ENCODE measurements around the gene PRKCA.

The PRKCA gene

DNA sequence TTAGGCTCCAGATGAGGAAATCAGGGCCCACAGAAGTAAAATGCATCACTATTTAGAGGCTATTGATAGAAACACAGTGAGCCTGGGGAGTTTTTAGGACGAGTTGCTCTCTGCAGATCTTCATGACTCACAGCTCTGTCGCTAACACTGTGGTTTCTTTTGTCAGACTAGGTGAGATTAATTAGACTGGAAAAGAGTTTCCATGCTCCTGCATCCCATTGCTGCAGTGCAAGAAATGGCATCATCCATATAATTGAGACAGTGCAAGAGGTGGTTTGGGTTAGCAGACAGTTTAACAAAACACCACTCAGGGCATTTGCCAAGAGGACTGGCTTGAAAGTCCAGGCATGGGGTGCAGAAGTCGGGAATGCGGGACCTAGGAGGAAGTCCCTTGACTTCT is 333.7 kb downstream of the PRKCA start:
- no peak for DNase-seq

DNA sequence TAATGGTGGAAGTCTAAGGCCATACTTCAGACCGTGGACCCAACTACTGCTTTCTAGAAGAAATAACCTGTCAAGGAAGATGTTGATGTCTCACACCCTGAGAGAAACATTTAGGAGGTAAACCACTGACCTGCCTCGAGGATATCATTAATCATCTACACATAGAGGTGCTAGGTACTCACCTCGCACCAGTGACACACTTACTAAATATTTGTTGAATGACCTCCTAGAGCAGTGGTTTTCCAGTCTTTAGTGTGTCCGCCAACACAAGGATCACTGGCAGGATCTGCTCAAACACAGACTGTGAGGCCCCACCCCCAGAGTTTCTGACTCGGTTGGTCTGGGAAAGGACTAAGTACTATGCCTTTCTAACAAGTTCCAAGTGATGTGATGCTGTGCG is 335.1 kb downstream of the PRKCA start:
- no peak for DNase-seq

DNA sequence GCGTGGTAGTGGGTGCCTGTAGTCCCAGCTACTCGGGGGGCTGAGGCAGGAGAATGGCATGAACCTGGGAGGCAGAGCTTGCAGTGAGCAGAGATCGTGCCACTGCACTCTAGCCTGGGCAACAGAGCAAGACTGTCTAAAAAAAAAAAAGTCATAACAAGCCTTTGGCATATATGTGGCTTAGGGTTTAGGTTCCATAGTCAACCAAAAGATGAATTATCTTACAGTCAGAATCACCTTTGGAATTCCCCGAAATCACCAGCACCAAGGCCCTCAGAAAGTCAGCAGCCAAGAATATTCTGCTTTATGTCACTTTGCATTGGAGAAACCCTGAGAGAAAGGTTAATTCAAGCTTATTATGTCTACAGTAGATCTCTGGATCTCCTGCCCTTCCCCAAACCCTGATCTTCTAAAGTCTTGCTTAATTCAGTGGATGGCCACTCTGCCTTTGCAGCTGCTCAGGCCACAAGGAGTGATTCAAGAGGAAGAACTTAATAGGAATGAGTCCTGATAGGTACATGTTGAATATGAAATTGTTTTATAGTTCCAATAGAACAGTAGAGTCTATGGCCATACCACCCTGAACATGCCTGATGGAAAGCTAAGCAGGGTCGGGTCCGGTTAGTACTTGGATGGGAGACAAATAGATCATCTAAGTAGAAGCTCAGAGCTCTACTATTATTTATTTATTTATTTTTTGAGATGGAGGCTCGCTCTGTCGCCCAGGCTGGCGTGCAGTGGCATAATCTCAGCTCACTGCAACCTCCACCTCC is 336.5 kb downstream of the PRKCA start:
- no peak for DNase-seq

DNA sequence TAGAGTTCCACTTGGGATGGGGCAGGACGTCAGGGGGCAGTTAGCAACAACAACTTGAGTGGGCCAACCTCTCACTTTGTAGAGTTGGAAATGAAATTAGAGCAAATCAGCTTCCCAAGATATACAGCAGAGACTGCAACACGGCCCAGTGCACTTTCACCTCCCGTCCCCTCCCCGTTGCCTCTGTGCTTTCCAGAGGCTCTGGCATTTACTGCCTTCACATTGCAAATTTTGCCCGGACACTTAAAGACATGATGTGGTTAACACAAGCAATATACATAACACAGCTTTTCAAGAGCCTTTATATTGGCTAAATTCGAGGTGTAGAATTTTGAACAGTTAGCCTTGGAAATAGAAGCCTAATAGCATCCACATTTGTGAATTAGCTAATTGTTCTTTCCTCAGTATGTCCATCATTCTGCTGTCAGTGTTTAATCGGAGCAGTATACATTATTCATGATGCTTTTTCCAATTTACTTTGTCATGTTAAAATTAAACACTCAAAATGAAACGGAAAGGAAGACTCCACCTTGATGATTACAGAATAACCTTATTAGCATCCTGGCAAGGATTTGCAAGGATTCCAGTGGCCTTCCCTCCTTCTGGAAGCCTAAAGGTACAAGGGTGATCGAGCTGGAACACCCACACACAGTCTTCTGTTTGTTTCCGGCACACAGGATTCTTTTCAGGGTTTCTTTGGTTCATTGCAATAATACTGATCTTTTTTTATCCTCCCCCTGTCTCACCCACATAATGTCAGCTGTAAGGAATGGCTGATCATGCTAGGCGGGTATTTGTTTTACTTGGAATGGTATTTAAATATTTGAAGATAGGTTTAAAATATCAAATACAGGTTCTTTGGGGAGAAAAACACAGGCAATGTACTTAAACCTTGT is 341.6 kb downstream of the PRKCA start:
- no peak for DNase-seq

DNA sequence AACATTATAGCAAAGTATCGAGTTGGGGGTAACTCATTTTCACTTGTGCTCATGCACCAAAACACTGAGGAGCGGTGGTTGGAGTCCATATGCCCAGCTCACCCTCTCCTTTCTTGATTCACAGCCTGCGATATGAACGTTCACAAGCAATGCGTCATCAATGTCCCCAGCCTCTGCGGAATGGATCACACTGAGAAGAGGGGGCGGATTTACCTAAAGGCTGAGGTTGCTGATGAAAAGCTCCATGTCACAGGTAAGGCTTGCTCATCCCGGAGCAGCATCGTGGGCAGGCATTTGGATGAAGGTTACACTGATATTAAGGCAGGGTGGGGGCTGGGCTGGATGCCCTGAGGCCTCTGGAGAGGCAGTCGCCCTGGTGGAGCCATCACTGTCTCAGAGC is 342.8 kb downstream of the PRKCA start:
- DNase-seq = no peak

DNA sequence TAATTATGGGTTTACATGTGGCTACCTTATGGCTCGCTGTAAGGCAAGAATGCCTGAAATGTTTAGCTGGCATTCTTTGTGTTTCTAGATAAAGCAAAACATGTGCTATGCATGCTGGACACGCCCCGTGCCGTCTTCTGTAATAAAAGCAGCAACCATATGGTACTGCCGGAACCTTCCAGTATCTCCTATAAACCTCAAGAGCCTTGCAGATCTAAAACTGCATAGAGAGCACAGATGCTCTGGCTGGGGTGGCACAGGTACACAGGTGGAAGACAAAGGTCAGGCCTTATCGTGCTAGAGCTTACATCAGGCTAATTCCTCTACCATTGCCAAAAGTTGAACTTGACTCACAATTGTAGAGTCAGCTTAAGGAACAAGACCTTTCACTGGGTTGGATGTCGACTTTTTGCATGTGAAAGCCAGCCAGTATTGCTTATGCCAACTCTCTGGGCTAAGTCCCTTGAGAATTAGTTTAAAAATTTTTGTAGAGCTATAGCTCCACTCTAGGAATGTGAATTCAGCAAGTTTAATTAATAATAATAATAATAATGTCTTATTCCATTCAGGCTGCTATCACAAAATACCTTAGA is 345.1 kb downstream of the PRKCA start:
- no peak for DNase-seq

DNA sequence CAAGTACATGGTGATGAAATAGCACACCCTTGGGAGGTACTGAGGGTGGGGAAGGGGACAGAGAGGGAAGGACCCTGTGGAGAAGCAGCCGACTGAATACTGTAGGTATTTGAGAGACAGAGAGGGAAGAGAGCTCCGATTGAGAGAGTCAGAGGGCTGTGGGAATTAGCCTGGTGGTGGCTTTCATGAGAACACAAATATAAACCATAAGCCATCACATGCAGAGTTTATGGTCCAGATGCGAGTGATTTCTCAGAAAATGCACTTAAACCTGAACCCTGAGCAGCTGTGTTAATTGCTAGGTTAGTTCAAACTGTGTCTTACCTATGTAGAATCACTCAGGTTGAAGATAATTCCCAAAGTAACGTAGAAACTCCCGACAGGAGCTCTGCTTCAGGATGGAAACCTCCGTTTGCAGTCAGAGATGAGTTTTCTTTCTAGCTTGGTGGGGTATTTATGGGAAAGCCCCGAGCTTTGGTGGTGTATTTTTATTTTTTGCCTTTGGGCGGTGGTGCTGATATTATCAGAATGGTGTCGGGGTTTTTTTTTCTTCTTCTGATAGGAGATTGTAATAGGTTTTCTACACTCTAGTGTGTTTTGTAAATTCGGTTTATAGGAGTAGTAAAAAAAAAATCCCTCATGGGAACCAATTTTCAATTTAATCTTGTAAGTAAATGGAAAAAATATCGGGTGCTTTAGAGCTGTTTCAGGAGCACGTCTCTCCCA is 347.6 kb downstream of the PRKCA start:
- DNase-seq = no peak

DNA sequence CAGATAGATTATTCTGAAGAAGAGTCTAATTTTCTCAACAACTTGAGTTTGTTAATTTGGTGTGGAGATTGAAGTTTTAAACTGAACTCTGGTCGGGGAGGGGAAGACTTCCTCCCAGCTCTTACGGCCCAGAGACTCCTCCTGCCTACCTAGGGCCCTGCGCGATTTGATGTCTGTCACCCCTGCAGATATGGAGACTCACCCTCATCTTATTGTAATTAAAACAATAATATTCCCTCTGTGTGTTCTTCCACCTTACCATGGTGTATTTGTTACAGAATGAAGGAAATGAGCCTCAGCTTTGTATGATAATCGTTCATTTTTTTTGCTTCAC is 348.1 kb downstream of the PRKCA start:
- DNase-seq = no peak

DNA sequence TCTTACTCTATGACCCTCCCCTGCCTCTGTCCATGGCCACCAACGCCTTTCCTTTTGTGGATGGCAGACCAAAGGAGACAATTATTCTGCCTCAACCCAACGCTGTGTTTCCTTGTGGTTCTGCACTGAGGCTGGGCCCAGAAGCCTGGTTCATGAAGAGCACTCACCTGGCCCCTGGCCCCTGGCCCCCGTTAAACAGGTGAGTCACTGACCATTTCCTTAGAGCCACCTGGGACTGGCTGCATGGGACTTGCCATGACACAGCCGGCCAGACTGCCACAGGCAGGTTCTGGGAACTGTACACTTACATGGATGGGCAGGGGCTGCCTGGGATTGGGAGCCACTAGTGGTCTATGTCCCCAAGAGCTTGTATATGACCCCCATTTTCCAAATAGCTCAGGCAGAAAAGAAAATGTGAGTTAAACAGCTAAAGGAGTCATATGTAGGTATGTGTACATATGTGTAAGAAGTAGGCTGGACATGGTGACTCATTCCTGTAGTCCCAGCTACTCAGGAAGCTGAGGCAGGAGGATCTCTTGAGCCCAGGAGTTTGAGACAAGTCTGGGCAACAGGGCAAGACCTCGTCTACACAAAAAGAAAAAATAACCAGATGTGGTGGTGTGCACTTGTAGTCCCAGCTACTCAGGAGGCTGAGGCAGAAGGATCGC is 350.6 kb downstream of the PRKCA start:
- no peak for DNase-seq

DNA sequence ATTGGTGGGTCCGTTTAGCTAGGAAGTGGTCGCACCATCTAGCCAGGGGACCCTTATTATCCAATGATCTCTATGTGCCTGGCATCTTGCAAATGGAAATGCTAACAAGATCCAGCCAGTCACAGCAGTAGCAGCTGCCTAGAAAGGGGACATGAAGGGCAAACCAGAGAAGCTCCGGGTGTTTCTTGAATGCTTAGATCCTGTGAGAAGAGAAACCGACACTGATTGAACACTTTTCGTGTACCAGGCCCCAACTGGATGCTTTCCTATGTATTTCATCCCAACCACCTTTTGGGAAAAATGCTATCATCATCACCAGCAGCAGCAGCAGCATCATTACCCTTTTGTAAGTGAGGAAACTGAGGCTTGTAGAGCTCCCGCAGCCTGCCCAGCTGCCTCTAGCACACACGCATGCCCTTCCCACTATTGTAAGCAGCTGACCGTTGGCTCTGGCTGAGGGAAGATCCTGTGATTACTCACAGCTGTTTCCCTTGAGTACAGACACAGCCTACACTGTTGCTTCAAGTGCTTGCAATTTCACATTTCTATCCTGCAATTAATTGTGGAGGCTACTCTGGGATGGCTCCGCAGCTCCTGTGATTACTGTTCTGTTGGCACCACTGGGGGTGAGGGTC is 351.8 kb downstream of the PRKCA start:
- no peak for DNase-seq

DNA sequence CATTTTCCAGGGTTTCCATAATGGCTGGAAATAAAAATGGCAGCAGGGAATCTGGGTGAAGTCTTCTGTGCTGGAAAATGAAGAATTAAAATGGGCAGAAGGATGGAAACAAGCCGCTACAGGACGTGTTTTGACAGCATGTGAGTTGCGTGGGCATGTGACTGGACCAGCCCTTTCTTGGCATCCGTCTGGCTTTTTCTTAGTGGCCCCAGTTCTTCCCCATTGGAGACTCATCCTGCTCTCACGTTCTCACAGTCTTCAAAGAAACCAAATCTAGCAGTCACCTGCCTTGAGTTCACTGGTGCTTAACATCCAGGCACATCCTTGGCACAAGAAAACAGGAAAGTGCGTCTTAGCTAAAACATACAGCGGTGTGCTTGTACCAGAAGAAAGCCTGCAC is 352.4 kb downstream of the PRKCA start:
- DNase-seq = no peak

DNA sequence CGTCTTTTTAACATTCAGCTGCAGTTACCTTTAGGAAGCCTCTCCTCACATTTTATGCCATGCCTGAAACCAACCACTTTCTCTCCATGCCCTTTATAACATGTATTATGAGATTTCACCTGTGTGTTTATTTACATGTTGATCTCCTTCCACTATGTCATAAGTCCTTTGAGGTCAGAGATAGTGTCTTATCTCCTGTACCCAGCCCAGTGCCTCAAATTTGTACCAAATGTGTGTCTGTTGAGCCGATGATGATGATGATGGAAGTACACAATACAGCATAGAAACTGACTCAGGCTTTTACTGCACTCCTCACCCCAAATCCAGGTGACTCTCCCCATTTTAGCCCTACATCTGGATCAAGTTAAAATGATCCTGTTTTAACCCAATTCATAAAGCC is 353.0 kb downstream of the PRKCA start:
- DNase-seq = no peak

DNA sequence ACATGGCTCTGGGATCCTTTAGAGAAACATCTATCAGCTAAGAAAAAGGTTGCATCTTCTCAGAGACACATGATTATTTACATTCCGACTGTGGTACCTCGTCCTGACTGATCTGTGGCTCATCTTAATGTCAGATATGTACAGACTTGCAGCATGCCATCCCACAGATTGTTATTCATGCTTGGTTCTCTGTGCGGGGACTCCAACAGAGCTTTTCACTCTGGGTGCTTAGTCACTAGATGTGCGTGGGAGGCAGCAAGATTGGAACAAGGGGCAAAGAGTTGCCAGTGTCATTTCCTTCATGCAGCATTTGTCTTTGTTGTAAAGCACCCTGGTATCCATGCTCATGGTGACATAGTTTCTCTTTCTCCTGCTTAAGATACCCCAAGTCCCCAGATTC is 353.4 kb downstream of the PRKCA start:
- DNase-seq = no peak

DNA sequence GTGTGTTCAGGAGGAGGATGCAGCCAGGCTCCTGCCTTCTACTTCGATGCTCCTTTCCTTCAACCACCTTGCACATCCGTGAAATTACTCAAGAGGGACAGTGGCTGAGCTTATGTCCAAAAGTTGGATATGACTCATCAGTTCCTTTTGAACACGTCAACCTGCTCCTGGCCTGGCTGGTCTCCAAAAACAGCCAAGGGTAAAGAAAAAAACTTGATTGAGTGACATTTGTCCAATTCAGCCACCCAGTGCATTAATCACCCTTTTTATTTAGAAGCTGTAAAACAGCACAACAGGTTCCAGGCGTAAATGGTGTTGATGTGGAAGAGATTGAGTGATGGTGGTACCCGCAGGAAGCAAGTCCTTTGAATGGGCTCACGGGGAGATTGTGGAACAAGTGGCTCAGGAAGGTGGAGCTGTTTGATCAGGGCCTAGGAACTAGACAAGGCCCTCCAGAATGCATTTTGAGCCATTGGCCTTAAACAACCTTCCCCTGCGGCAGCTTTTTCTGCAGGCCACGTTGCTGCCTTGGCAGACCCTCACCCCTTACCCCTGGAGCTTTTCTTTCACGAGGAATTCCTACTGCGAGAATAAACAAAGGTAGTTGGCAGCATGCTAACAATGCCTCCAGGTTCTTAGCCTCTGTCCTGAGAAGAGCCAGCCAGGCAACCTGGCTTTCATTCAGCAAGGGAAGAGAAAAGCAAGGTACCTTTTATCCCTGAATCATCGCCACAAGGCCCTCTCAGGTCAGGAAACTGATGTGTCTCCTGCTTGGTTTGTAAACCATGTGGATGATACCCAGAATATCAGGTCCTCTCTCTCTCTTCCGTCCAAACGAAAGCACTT is 359.2 kb downstream of the PRKCA start:
- DNase-seq = no peak

DNA sequence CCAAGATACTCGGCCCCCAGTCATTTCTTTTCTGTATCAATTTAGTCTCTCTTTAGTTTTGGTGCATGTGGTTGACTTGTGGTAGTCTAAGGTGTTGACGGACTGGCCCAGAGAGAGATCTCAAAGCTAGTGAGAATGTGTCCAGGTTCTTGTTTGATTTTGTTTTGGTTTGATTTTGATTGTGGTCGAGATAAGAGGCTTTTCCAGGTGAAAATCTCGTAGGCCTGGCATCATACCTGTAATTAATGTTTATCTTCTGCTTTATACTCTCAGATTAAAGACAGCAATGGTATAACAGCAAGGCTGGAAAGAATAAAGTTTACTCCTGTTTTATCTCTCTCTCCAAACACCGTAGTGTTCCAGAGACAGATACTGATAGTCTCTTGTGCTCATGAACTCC is 360.1 kb downstream of the PRKCA start:
- no peak for DNase-seq

DNA sequence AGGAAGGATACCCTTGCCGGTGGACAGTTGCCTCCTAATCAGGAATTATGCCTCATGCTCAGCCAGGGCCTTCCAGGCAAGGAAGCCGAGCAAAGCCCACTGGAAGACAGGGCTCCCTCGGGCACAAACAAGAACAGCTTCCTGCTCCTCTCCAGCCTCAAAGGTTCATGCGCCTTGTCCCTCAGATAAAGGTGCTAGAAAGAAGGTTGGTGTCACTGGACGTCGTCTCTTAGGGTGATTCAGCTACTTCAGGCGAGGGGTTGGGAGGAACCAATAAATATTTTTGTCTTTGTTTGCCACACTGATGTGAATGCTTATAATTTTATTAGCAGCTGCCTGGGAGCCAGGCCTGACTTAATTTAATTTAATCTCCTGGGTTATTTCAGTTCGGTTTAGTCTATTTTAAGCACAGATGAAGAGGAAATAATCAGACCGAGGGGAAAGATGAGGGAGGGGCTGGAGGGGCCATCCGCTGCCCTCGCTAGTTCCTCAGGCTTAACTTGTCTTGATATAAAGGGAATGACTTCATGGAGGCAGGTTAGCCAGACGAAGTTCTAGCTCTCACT is 360.7 kb downstream of the PRKCA start:
- DNase-seq = no peak

DNA sequence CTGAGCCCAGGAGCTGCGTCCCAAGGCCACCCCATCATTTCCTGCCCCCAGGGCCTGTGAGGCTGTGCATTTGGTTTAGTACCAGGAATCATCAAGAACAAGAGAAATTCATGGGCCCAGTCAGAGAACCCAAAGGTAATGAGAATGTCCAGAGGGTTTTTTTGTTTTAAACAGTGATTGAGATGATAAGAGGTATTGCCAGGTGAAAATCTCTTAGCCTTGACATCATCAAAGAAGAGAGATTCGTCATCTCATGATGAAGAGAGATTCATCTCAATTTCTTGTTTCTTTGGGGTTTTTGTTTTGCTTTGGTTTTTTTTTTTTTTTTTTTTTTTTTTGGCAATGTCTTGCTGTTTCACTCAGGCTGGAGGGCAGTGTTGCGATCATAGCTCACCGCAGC is 361.9 kb downstream of the PRKCA start:
- DNase-seq = no peak

DNA sequence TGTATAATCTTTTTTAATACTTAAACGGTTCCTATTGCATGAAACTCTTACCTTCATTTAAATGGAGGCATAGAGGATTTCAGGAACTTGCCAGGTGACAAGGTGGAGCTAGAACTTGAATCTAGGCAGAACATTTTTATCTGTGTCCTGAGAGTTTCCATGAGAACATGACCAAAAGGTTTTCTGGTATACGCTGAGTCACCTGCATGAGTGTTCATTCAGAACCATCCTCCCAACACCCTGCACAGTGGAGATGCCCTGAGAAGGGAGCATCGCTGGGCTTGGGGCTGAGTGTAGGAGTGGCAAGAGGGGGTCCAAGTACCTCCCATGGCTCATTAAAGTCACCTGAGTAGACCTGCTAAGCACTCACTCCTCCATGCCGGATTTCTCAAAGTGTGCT is 362.8 kb downstream of the PRKCA start:
- no peak for DNase-seq

DNA sequence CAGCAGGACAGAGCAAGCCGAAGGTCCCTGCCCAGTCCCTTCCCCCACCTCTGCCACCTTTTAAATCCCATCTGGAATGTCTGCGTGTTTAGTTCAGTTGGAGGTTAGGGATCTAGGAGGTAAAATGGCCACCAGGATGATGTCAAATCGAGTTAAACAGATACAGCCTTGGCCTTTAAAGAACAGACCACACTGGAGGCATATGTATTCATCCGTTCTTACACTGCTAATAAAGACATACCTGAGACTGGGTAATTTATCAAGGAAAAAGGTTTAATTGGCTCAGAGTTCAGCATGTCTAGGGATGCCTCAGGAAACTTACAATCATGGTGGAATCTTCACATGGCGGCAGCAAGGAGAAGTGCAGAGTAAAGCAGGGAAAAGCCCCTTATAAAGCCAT is 364.7 kb downstream of the PRKCA start:
- no peak for DNase-seq

DNA sequence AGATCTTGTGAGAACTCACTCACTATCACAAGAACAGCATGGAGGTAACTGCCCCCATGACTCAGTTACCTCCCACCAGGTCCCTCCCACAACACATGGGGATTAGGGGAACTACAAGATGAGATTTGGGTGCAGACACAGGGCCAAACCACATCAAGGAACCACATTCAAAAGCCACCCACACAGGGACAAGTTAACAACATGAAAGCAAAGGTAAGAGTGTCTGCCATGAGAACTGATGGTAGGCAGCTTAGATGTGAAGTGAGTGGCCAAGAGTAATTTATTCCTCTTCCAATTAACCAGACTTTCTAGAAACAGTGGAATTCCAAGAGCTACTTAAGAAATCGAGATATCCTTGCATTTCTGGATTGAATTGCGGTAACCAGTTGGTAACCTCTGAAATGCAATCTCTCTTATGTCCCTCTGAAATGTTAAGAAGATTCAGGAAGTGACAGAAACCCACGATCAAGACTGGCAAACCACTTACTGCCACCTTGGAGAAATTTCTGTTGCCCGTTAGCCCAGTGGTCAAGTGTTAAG is 365.1 kb downstream of the PRKCA start:
- no peak for DNase-seq

DNA sequence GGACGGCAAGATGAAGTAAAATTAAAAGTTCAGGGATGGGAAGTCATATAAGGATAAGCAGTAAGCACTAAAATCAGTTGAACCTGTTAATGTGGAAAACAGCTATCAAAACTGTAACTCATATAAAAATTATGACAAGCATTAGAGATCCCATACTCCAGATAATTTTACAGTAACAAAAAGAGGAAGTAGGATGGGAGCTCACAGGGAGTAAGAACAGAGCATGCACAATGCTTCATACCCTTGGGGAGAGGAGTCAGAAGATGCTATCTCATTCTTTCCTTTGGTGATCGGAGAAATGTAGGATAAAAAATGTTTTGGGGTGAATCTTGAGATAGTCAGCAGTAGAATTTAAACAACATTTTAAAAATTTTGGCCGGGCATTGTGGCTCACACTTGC is 367.8 kb downstream of the PRKCA start:
- no peak for DNase-seq
